ENCODE data around the gene GPC3. TPM values are rescaled to one million over a fixed set of nuclear protein-coding genes. Genes with fewer than 3 reads are reported as not detected.
"Not testable (repeated sequence)": the region's sequence is repeated elsewhere in the genome, so short reads cannot be mapped to it uniquely, and the experiment has no call there.

GPC3 gene
- polyA plus RNA-seq, 1 of the 3 experiments (the other 2 are of a cell fraction), result 1.4 TPM

- H3K27ac ChIP-seq (ENCODE audit: low read depth in 2 of 2, low read length in 1 of 2), result no peak overlapping the region
- H3K4me3 ChIP-seq (ENCODE audit: low read depth in 2 of 2, low read length in 1 of 2), result no peak overlapping the region
- TF ChIP-seq NFIC (IDR thresholded peaks at IDR 0.05; ENCODE audit: borderline replicate concordance), result no peak
- no peak for TF ChIP-seq NRF1 (IDR thresholded peaks at IDR 0.05; ENCODE audit: low read depth, low read length)
- no peak for TF ChIP-seq CHD2 (IDR thresholded peaks at IDR 0.05; ENCODE audit: low read length, partially characterized antibody)
- no peak for TF ChIP-seq SMC3 (IDR thresholded peaks at IDR 0.05; ENCODE audit: low read depth, low read length)
- no peak for TF ChIP-seq FOXJ3 (CRISPR knock-in tag; IDR thresholded peaks at IDR 0.05)
- no peak for TF ChIP-seq FOXM1 (IDR thresholded peaks at IDR 0.05; ENCODE audit: low read depth)
- TF ChIP-seq USF2 (IDR thresholded peaks at IDR 0.05; ENCODE audit: borderline replicate concordance, low read depth, low read length), result no peak
- TF ChIP-seq CTCF (IDR thresholded peaks at IDR 0.05), result no peak
- TF ChIP-seq MAX (IDR thresholded peaks at IDR 0.05; ENCODE audit: low read depth), result no peak
- no peak for TF ChIP-seq GABPA (IDR thresholded peaks at IDR 0.05; ENCODE audit: low read depth)
- no peak for TF ChIP-seq TAF1 (IDR thresholded peaks at IDR 0.05; ENCODE audit: borderline replicate concordance, low read depth, low read length)
- no peak for TF ChIP-seq SIN3A (IDR thresholded peaks at IDR 0.05; ENCODE audit: borderline replicate concordance, low read depth, low read length)
- TF ChIP-seq YY1 (IDR thresholded peaks at IDR 0.05; ENCODE audit: low read depth), result no peak
- no peak for TF ChIP-seq MEF2A (IDR thresholded peaks at IDR 0.05; ENCODE audit: borderline replicate concordance, low read depth)
- H2AFZ ChIP-seq (ENCODE audit: low read depth), result no peak overlapping the region
- no peaks in the 10 kb centered on the region for H3K9me3 ChIP-seq
- no peaks in the 10 kb centered on the region for H3F3A ChIP-seq (replicated peaks; ENCODE audit: insufficient read depth)
- H3K4me1 ChIP-seq (ENCODE audit: control insufficient read depth in 1 of 2, insufficient read depth in 2 of 2, low read depth in 1 of 2, low read length in 1 of 2), result no peaks in the 10 kb centered on the region
- POLR2A ChIA-PET, result no interaction called here
- no peaks in the 10 kb centered on the region for H3K36me3 ChIP-seq (replicated peaks in 1 of 2; ENCODE audit: control insufficient read depth in 1 of 2, insufficient read depth in 2 of 2, low read length in 1 of 2)
- no peak overlapping the region for H3K4me2 ChIP-seq
- no peaks in the 10 kb centered on the region for H3K79me2 ChIP-seq (ENCODE audit: insufficient read depth)
- 29% methylated on average over 1 of the region's 1 CpG for WGBS (ENCODE audit: low lambda C conversion rate)
- CTCF ChIA-PET, result no interaction called here
- no peak for DNase-seq
- no peak overlapping the region for H3K9ac ChIP-seq
- peaks cover 11% of the 10 kb centered on the region; the same call in 1 of the 2 replicates for H3K27me3 ChIP-seq (ENCODE audit: insufficient read depth)
- no peaks in the 10 kb centered on the region for H3K9me2 ChIP-seq
- no peaks in the 10 kb centered on the region for H4K20me1 ChIP-seq (ENCODE audit: insufficient read depth)
These were observed 96.4 kb downstream of the GPC3 start for GRCh38 chrX:133888984-133889383.

GRCh38 chrX:133888084-133888483 lies 97.3 kb downstream of the GPC3 start:
- H3K79me2 ChIP-seq (ENCODE audit: insufficient read depth); POLR2A ChIA-PET; H3K36me3 ChIP-seq (replicated peaks in 1 of 2; ENCODE audit: control insufficient read depth in 1 of 2, insufficient read depth in 2 of 2, low read length in 1 of 2); H3F3A ChIP-seq (replicated peaks; ENCODE audit: insufficient read depth); H4K20me1 ChIP-seq (ENCODE audit: insufficient read depth); H3K9ac ChIP-seq; H2AFZ ChIP-seq (ENCODE audit: low read depth); H3K4me2 ChIP-seq; H3K9me3 ChIP-seq; DNase-seq; CTCF ChIA-PET; H3K9me2 ChIP-seq; H3K27ac ChIP-seq (ENCODE audit: low read depth in 2 of 2, low read length in 1 of 2); H3K4me3 ChIP-seq (ENCODE audit: low read depth in 2 of 2, low read length in 1 of 2); H3K4me1 ChIP-seq (ENCODE audit: control insufficient read depth in 1 of 2, insufficient read depth in 2 of 2, low read depth in 1 of 2, low read length in 1 of 2): not testable (repeated sequence)
- peaks cover 11% of the 10 kb centered on the region; the same call in 1 of the 2 replicates for H3K27me3 ChIP-seq (ENCODE audit: insufficient read depth)
- WGBS (ENCODE audit: low lambda C conversion rate), result 25% methylated on average over 3 of the region's 3 CpGs

Data from SK-N-SH (cell line).